ENCODE results near the gene CLDN4.
A peak's percentile ranks its signal among the peaks of the same experiment; 100 is the strongest.
"Not testable (repeated sequence)": the region's sequence is repeated elsewhere in the genome, so short reads cannot be mapped to it uniquely, and the experiment has no call there.

CLDN4 gene

DNA sequence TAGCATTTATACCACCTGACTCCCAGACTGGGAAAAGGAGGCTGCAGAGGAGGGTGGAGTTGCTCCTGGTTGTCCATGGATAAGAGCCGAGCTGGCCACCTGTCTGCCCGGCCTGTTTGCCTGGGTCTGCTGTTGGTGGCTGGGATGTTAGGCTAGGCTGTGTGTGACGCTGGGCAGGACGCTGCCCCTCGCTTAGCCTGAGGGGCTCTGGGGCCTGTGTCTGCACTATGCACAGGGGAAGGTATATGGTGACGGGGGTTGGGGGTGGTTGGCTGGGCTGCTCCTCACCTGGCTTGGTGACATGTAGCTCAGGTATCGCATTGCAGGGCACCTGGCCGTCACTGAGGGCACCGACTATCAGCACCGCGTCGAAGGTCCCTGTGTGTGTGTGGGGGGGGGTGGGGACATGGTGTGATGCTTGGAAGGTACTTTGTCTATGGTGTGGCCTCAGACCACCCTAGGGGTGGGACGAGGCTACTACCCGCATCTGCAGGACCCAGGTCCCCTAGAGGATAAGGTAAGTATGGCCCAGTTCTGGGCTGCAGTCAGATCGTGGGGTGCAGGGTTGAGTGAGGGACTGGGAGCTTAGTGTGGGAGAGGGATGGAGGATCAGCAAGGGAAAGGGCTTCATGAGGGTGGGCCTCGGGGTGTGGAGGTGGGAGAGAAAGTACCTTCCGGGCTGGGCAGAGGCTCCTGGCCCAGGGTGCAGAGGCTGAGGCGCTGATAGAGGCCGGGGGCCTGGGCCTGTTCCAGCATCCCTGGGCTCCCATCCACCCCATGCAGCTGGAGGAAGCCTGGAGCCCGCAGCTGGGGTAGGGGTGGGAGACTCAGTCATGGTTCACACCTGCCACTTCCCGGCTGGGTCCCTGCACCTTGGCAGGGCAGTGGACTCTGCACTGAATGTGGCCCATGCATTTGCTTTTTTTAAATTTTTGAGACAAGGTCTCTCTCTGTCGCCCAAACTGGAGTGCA lies 9.2 kb downstream of the CLDN4 start:
- no peaks in the 10 kb centered on the region for H3K36me3 ChIP-seq (ENCODE audit: insufficient read depth, insufficient read length, low read length)
- DNase-seq (ENCODE audit: low read depth, low spot score) = no peak

DNA sequence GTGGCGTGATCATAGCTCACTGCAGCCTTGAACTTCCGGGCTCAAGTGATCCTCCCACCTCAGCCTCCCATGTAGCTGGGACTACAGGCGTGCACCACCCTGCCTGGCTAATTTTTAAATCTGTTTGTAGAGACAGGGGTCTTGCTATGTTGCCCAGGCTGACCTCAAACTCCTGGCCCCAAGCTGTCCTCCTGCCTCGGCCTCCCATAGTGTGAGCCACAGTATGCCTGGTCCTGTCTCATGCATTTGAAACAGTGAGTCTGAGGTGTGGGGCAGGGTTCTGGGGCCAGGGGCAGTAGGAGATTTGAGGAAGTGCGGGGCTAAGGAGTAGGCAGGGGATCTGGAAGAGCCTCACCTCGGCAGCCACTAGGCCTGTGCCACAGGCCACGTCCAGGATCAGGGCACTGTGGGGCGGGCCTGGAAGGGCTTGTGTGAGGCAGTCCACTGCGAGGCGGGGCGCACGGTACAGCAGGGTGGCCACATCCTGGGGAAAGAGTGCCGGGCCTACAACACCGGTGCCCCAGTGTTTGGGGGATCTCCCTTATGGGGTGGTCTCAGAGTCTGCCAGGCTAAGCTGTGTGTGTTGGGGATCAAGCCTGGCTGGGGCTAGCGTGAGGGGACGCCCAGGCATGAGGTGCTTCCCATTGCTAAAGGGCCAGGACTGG lies 10.1 kb downstream of the CLDN4 start:
- Histone ChIP-seq H3K9me3 (ENCODE audit: insufficient read depth, low read length) (no peaks in the 10 kb centered on the region), H3K4me3 (ENCODE audit: insufficient read length, low read depth) (no peak overlapping the region), H3K27me3 (ENCODE audit: insufficient read depth, insufficient read length) (no peaks in the 10 kb centered on the region), H3K9ac (ENCODE audit: insufficient read length, low read depth) (peak overlapping the region; percentile 15), H3K36me3 (ENCODE audit: insufficient read depth, insufficient read length, low read length) (no peaks in the 10 kb centered on the region), H3K4me1 (ENCODE audit: insufficient read depth, insufficient read length) (peaks cover 2% of the 10 kb centered on the region)
- TF ChIP-seq YY1 (IDR thresholded peaks at IDR 0.05; ENCODE audit: insufficient read depth, insufficient read length) = no peak
- no peak for DNase-seq (ENCODE audit: low read depth, low spot score)

More for the DNA sequence above, 9.2 kb downstream of the CLDN4 start:
- Histone ChIP-seq H3K4me1 (ENCODE audit: insufficient read depth, insufficient read length) (peaks cover 2% of the 10 kb centered on the region), H3K9me3 (ENCODE audit: insufficient read depth, low read length) (no peaks in the 10 kb centered on the region), H3K4me3 (ENCODE audit: insufficient read length, low read depth) (no peak overlapping the region), H3K27me3 (ENCODE audit: insufficient read depth, insufficient read length) (no peaks in the 10 kb centered on the region), H3K9ac (ENCODE audit: insufficient read length, low read depth) (no peak overlapping the region)
- TF ChIP-seq ZNF274 (IDR thresholded peaks at IDR 0.05; ENCODE audit: low read depth, low read length) = no peak
- TF ChIP-seq SUZ12 (IDR thresholded peaks at IDR 0.05; ENCODE audit: extremely low read depth, insufficient read depth, insufficient read length) = no peak
- TF ChIP-seq YY1 (IDR thresholded peaks at IDR 0.05; ENCODE audit: insufficient read depth, insufficient read length) = no peak

DNA sequence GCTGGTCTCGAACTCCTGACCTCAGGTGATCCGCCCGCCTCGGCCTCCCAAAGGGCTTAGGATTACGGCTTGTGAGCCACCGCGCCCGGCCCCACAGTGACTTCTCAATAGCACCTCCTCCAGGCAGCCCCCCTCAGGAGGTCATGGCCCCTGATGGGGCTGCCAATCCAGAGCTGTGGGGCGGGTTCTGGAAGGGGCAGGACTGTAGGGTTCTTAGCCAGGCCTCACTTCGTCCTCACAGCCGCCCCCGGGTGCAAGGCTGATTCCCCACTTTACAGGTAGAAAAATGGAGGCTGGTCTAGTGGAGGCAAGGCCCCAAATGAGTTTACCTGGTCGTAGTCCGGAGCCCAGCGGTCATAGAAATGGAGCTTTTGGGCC lies 10.9 kb downstream of the CLDN4 start:
- Histone ChIP-seq H3K4me1 (ENCODE audit: insufficient read depth, insufficient read length) (peaks cover 2% of the 10 kb centered on the region), H3K27me3 (ENCODE audit: insufficient read depth, insufficient read length) (no peaks in the 10 kb centered on the region), H3K9ac (ENCODE audit: insufficient read length, low read depth) (peak overlapping the region; percentile 80), H3K36me3 (ENCODE audit: insufficient read depth, insufficient read length, low read length) (no peaks in the 10 kb centered on the region), H3K4me3 (ENCODE audit: insufficient read length, low read depth) (peak overlapping the region; percentile 63), H3K9me3 (ENCODE audit: insufficient read depth, low read length) (no peaks in the 10 kb centered on the region)
- no peak for DNase-seq (ENCODE audit: low read depth, low spot score)
- TF ChIP-seq YY1 (IDR thresholded peaks at IDR 0.05; ENCODE audit: insufficient read depth, insufficient read length) = no peak
- TF ChIP-seq ZNF274 (IDR thresholded peaks at IDR 0.05; ENCODE audit: low read depth, low read length) = no peak
- no peak for TF ChIP-seq SUZ12 (IDR thresholded peaks at IDR 0.05; ENCODE audit: extremely low read depth, insufficient read depth, insufficient read length)

DNA sequence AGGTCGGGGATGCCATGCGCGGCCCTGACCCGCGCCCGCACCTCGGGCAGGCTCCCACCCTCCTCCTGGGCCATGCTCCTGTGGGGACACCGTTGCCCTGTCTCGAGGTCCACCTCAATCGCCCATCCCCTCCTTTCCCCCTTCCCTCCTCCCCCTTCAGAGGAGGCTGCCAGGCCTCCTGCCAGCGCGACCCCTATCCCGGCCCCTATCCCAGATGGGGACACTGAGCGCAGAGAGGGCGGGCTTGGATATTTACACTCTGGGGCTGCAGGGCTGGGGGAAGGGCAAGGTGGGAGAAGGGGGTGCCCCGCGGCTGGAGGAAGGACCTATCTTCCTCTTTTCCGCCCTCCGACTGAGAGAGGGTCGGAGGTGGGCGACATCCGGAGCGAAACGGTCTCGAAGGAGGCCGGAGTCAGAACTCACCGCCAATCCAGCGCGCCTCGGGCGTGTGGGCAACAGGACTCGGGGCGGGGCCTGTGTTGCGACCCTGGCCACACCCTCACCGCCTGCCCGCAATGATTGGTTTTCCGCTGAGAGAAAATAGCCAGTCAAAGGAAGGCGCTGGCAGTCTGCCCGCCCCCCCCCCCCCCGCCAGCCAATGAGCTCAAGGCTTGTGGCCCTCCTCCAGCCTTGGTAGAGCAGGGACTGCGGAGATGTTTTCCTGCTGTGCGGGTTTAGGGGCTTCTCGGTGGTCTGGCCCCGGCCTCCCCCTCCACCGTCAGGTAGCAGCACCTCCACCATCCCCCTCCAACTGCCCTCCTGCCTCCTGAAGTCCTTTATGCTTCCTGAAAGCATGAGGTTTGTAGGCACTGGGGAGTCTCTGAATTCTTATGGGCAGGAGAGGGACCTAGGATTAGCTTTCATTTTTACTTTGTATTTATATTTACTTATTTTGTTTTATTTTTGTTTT lies 11.5 kb downstream of the CLDN4 start, which contains the start of gene METTL27:
Gene METTL27, minus strand, starts transcription at position 450 of the 910 bp plus-strand sequence. Its CDS starts 376 bp downstream, at position 74.
- Histone ChIP-seq H3K4me3 (ENCODE audit: insufficient read length, low read depth) (peak within 1 kb of the TSS; percentile 63), H3K4me1 (ENCODE audit: insufficient read depth, insufficient read length) (peaks cover 4% of the 10 kb centered on the region), H3K9me3 (ENCODE audit: insufficient read depth, low read length) (no peaks in the 10 kb centered on the region), H3K9ac (ENCODE audit: insufficient read length, low read depth) (peak within 1 kb of the TSS; percentile 80), H3K36me3 (ENCODE audit: insufficient read depth, insufficient read length, low read length) (no peaks in the 10 kb centered on the region), H3K27me3 (ENCODE audit: insufficient read depth, insufficient read length) (no peaks in the 10 kb centered on the region)
- peak; percentile 86 for DNase-seq (ENCODE audit: low read depth, low spot score)
- TF ChIP-seq SUZ12 (IDR thresholded peaks at IDR 0.05; ENCODE audit: extremely low read depth, insufficient read depth, insufficient read length) (no peak), YY1 (IDR thresholded peaks at IDR 0.05; ENCODE audit: insufficient read depth, insufficient read length) (no peak), ZNF274 (IDR thresholded peaks at IDR 0.05; ENCODE audit: low read depth, low read length) (no peak)

DNA sequence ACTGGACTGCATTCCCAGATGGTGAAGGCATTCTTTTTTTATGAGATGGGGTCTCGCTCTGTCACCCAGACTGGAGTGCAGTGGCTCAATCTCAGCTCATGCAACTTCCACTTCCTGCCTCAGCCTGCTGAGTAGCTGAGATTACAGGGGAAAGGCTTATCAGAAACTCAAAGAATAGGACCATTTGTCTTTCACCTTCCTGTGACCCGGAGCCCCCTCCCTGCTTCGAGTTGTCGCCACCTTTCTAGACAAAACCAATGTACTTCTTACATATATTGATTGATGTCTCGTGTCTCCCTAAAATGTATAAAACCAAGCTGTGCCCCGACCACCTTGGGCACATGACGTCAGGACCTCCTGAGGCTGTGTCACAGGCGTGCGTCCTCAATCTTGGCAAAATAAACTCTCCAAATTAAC lies 13.3 kb downstream of the CLDN4 start:
- no peaks in the 10 kb centered on the region for H3K27me3 ChIP-seq (ENCODE audit: insufficient read depth, insufficient read length)
- no peak overlapping the region for H3K9ac ChIP-seq (ENCODE audit: insufficient read length, low read depth)
- no peak for DNase-seq (ENCODE audit: low read depth, low spot score)
- H3K4me1 ChIP-seq (ENCODE audit: insufficient read depth, insufficient read length) = peaks cover 5% of the 10 kb centered on the region
- TF ChIP-seq YY1 (IDR thresholded peaks at IDR 0.05; ENCODE audit: insufficient read depth, insufficient read length) = no peak
- no peak for TF ChIP-seq ZNF274 (IDR thresholded peaks at IDR 0.05; ENCODE audit: low read depth, low read length)
- TF ChIP-seq SUZ12 (IDR thresholded peaks at IDR 0.05; ENCODE audit: extremely low read depth, insufficient read depth, insufficient read length) = no peak
- no peak overlapping the region for H3K4me3 ChIP-seq (ENCODE audit: insufficient read length, low read depth)
- H3K9me3 ChIP-seq (ENCODE audit: insufficient read depth, low read length) = no peaks in the 10 kb centered on the region
- H3K36me3 ChIP-seq (ENCODE audit: insufficient read depth, insufficient read length, low read length) = no peaks in the 10 kb centered on the region

DNA sequence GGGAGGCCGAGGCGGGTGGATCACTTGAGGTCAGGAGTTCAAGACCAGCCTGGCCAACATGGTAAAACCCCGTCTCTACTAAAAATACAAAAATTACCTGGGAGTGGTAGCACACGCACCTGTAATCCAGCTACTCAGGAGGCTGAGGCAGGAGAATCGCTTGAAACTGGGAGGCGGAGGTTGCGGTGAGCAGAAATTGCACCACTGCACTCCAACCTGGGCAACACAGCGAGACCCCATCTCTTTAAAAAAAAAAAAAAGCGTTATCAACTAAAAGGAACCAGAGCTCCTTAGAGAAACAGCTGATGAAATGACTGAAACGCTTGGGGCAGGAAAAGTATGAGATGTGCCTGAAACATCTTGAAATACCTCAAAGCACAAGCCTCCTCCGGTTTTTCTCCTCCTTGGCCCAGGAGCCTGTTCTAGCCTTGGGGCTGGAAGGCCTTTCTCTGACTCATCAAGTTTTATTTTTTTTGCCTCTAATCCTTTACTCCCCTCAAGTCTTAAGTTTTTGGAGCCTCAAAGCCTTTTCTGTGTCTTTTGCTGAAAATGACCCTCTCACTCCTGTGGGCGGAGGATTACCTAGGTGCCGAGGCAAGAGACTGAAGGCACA lies 14.2 kb downstream of the CLDN4 start:
- Histone ChIP-seq H3K36me3 (ENCODE audit: insufficient read depth, insufficient read length, low read length) (no peaks in the 10 kb centered on the region), H3K4me1 (ENCODE audit: insufficient read depth, insufficient read length) (peaks cover 6% of the 10 kb centered on the region), H3K9me3 (ENCODE audit: insufficient read depth, low read length) (no peaks in the 10 kb centered on the region), H3K27me3 (ENCODE audit: insufficient read depth, insufficient read length) (no peaks in the 10 kb centered on the region), H3K4me3 (ENCODE audit: insufficient read length, low read depth) (no peak overlapping the region), H3K9ac (ENCODE audit: insufficient read length, low read depth) (no peak overlapping the region)
- DNase-seq (ENCODE audit: low read depth, low spot score) = no peak
- TF ChIP-seq YY1 (IDR thresholded peaks at IDR 0.05; ENCODE audit: insufficient read depth, insufficient read length) = no peak
- TF ChIP-seq SUZ12 (IDR thresholded peaks at IDR 0.05; ENCODE audit: extremely low read depth, insufficient read depth, insufficient read length) = no peak
- no peak for TF ChIP-seq ZNF274 (IDR thresholded peaks at IDR 0.05; ENCODE audit: low read depth, low read length)

DNA sequence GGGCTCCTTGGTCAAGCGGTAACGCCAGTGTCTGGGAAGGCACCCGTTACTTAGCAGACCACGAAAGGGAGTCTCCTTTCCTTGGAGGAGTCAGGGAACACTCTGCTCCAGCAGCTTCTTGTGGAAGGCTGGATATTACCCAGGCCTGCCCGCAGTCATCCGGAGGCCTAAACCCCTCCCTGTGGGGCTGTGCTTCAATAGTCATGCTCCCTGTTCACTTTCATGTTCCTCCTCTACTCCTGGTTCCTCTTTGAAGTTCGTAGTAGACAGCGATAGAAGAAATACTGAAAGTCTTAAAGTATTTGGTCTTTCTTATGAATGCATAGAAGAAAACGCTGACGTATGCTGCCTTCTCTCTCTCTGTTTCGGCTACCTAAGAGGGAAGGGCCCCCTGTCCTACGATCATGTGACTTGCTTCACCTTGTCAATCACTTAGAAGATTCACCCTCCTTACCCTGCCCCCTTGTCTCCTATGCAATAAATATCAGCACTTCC lies 15.0 kb downstream of the CLDN4 start:
- not testable (repeated sequence) for H3K9ac ChIP-seq (ENCODE audit: insufficient read length, low read depth); H3K27me3 ChIP-seq (ENCODE audit: insufficient read depth, insufficient read length); H3K36me3 ChIP-seq (ENCODE audit: insufficient read depth, insufficient read length, low read length); H3K4me1 ChIP-seq (ENCODE audit: insufficient read depth, insufficient read length); H3K4me3 ChIP-seq (ENCODE audit: insufficient read length, low read depth); H3K9me3 ChIP-seq (ENCODE audit: insufficient read depth, low read length); DNase-seq (ENCODE audit: low read depth, low spot score)
